Measurements from ENCODE around the gene NEUROD2. TPM values are rescaled to one million over a fixed set of nuclear protein-coding genes. Genes with fewer than 3 reads are reported as not detected.

Gene NEUROD2
- total and polyA plus RNA-seq, 10 of the 15 experiments (the other 5 are each of a cell fraction or from before 2014, with no cell fraction given): not detected

GRCh38 chr17:39638317-39638716 is 30.6 kb upstream of the NEUROD2 start:
- POLR2A ChIA-PET: interaction anchor here (1.1 to 1.2 kb wide), 2 partner anchors 50 to 90 kb away, joined by 3 read pairs; partner anchors contain the start of gene PGAP3

More at GRCh38 chr17:39638317-39638716, 30.6 kb upstream of the NEUROD2 start:
- Histone ChIP-seq H3K79me2 (ENCODE audit: control insufficient read depth, insufficient read depth, low read length) (peaks cover 39% of the 10 kb centered on the region), H3K9me3 (replicated peaks; ENCODE audit: control insufficient read depth, insufficient read depth, low read length) (no peaks in the 10 kb centered on the region), H3K4me2 (ENCODE audit: control insufficient read depth, insufficient read depth) (peak overlapping the region; percentile 94), H2AFZ (ENCODE audit: control insufficient read depth, low read depth, low read length) (no peak overlapping the region), H3K27ac (ENCODE audit: control insufficient read depth, insufficient read depth) (peak overlapping the region; percentile 90; the same call in 1 of the 2 replicates), H3K4me1 (ENCODE audit: control insufficient read depth, insufficient read depth, low read length) (peaks cover 20% of the 10 kb centered on the region), H3K36me3 (ENCODE audit: control insufficient read depth in 2 of 2, insufficient read depth in 2 of 2, low read length in 1 of 2) (no peaks in the 10 kb centered on the region; a peak in 1 of 4 replicates), H4K20me1 (ENCODE audit: control insufficient read depth, insufficient read depth) (peaks cover 3% of the 10 kb centered on the region; the same call in 1 of the 2 replicates), H3K9ac (ENCODE audit: control insufficient read depth, insufficient read depth, low read length) (peak overlapping the region; percentile 92), H3K27me3 (replicated peaks in 1 of 2; ENCODE audit: control insufficient read depth in 2 of 2, insufficient read depth in 2 of 2, low read length in 1 of 2) (no peaks in the 10 kb centered on the region), H3K4me3 (peak overlapping the region; percentile 100)
- intact Hi-C loops (cut with micrococcal nuclease; ENCODE audit: unreplicated experiment): loop anchor here (5.0 kb wide), 1 partner anchor 114 kb away; no protein-coding TSS in a partner anchor
- no peak for DNase-seq (ENCODE audit: low read depth, low spot score)
- ChIA-PET RAD21 (ENCODE audit: unreplicated experiment) (interaction anchor here (0.7 kb wide), 1 partner anchor 16 kb away, joined by 3 read pairs; no protein-coding TSS in a partner anchor), SMC1A (ENCODE audit: uncharacterized antibody, unreplicated experiment) (interaction anchor here (0.9 to 2.2 kb wide), 5 partner anchors 15 to 92 kb away, joined by 3 to 6 read pairs (median 3); partner anchors contain the start of gene MIEN1), CTCF (interaction anchor here (0.7 to 15.5 kb wide), 7 partner anchors 14 to 223 kb away, joined by 3 to 225 read pairs (median 3); partner anchors contain the start of gene MIEN1)
- TF ChIP-seq, protein P1, sequence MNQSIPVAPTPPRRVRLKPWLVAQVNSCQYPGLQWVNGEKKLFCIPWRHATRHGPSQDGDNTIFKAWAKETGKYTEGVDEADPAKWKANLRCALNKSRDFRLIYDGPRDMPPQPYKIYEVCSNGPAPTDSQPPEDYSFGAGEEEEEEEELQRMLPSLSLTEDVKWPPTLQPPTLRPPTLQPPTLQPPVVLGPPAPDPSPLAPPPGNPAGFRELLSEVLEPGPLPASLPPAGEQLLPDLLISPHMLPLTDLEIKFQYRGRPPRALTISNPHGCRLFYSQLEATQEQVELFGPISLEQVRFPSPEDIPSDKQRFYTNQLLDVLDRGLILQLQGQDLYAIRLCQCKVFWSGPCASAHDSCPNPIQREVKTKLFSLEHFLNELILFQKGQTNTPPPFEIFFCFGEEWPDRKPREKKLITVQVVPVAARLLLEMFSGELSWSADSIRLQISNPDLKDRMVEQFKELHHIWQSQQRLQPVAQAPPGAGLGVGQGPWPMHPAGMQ (IDR thresholded peaks at IDR 0.05; ENCODE audit: borderline replicate concordance): no peak
- no peak for TF ChIP-seq PAX8 (IDR thresholded peaks at IDR 0.05)
- TF ChIP-seq CHD1 (IDR thresholded peaks at IDR 0.05; ENCODE audit: low read depth, low read length): no peak
- TF ChIP-seq EED (IDR thresholded peaks at IDR 0.05; ENCODE audit: low read depth): no peak
- no peak for TF ChIP-seq FOXK2 (IDR thresholded peaks at IDR 0.05)
- TF ChIP-seq RAD21 (IDR thresholded peaks at IDR 0.05; ENCODE audit: insufficient read depth, low read depth, low read length): no peak
- TF ChIP-seq ZSCAN29 (IDR thresholded peaks at IDR 0.05): no peak
- TF ChIP-seq BCL11A (IDR thresholded peaks at IDR 0.05; ENCODE audit: low read depth, low read length): no peak
- no peak for TF ChIP-seq GABPA (IDR thresholded peaks at IDR 0.05; ENCODE audit: low read depth)
- no peak for TF ChIP-seq DPF2 (IDR thresholded peaks at IDR 0.05)
- TF ChIP-seq PAX5 (IDR thresholded peaks at IDR 0.05; ENCODE audit: borderline replicate concordance, low read depth, low read length): no peak
- TF ChIP-seq ATF7 (IDR thresholded peaks at IDR 0.05; ENCODE audit: low read depth): no peak
- TF ChIP-seq, protein P2, sequence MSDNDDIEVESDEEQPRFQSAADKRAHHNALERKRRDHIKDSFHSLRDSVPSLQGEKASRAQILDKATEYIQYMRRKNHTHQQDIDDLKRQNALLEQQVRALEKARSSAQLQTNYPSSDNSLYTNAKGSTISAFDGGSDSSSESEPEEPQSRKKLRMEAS (IDR thresholded peaks at IDR 0.05; ENCODE audit: low read depth, low read length): no peak
- no peak for TF ChIP-seq ETV6 (conservative IDR thresholded peaks at IDR 0.05 in 1 of 2, IDR thresholded peaks at IDR 0.05 in 1 of 2; ENCODE audit: borderline replicate concordance in 1 of 2, low read depth in 1 of 2)
- no peak for TF ChIP-seq RAD51 (IDR thresholded peaks at IDR 0.05)
- no peak for TF ChIP-seq ASH2L (IDR thresholded peaks at IDR 0.05; ENCODE audit: borderline replicate concordance, low read depth)
- TF ChIP-seq, protein P3, sequence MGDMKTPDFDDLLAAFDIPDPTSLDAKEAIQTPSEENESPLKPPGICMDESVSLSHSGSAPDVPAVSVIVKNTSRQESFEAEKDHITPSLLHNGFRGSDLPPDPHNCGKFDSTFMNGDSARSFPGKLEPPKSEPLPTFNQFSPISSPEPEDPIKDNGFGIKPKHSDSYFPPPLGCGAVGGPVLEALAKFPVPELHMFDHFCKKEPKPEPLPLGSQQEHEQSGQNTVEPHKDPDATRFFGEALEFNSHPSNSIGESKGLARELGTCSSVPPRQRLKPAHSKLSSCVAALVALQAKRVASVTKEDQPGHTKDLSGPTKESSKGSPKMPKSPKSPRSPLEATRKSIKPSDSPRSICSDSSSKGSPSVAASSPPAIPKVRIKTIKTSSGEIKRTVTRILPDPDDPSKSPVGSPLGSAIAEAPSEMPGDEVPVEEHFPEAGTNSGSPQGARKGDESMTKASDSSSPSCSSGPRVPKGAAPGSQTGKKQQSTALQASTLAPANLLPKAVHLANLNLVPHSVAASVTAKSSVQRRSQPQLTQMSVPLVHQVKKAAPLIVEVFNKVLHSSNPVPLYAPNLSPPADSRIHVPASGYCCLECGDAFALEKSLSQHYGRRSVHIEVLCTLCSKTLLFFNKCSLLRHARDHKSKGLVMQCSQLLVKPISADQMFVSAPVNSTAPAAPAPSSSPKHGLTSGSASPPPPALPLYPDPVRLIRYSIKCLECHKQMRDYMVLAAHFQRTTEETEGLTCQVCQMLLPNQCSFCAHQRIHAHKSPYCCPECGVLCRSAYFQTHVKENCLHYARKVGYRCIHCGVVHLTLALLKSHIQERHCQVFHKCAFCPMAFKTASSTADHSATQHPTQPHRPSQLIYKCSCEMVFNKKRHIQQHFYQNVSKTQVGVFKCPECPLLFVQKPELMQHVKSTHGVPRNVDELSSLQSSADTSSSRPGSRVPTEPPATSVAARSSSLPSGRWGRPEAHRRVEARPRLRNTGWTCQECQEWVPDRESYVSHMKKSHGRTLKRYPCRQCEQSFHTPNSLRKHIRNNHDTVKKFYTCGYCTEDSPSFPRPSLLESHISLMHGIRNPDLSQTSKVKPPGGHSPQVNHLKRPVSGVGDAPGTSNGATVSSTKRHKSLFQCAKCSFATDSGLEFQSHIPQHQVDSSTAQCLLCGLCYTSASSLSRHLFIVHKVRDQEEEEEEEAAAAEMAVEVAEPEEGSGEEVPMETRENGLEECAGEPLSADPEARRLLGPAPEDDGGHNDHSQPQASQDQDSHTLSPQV (IDR thresholded peaks at IDR 0.05): no peak
- in situ Hi-C loops (cut with MboI): no loop called here
- FAIRE-seq: no peak
- no peak for ATAC-seq
- 97% methylated on average over 7 of the region's 7 CpGs for WGBS (ENCODE audit: insufficient coverage, insufficient replicate concordance, low lambda C conversion rate, missing lambda C conversion rate)
- no TSS peak for BruUV-seq (replicated peaks)

Data from GM12878 (cell line).